HT-29 (cell line): Measurements from ENCODE around the gene EYA2. TPM values are rescaled to one million over a fixed set of nuclear protein-coding genes. Genes with fewer than 3 reads are reported as not detected.
"Not testable (repeated sequence)": the region's sequence is repeated elsewhere in the genome, so short reads cannot be mapped to it uniquely, and the experiment has no call there.

Experiments used
- DNase-seq: peaks from one replicate; pipeline ENCODE4 v3.0.0-alpha.2; 2015; ENCODE audit warnings: low spot score
- total RNA-seq: library from RNA; depleted of rRNA; stranded (reverse); fragments of >200 nt; shearing (Covaris generic); gene quantifications from 2 replicates; pipeline ENCODE4 v1.2.3, GENCODE V29; 2014; rRNA removed

EYA2 gene
- not detected in 2 replicates for total RNA-seq

DNA sequence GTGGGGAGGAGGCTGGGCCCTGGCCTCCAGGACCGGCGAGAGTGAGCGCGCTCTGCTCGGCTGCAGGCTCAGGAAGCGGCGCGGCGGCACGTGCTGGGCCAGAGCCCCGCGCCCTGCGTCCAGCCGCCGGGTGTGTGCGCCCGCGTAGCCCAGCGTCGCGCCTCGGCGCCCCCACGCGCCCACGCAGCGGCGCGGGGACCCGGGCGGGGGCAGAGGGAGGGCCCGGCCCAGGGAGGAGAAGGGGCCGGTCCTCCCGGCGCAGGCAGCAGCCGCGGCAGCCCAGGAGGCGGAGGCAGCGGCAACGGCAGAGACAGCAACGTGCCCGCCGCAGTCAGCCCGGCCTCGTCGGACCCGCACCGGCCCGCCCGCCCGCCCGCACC lies at the start of gene EYA2:
Gene EYA2 (plus strand): TSS at position 265 of the 380 bp plus-strand sequence. CDS start 95,168 bp downstream, outside the sequence.
- no peak for DNase-seq

DNA sequence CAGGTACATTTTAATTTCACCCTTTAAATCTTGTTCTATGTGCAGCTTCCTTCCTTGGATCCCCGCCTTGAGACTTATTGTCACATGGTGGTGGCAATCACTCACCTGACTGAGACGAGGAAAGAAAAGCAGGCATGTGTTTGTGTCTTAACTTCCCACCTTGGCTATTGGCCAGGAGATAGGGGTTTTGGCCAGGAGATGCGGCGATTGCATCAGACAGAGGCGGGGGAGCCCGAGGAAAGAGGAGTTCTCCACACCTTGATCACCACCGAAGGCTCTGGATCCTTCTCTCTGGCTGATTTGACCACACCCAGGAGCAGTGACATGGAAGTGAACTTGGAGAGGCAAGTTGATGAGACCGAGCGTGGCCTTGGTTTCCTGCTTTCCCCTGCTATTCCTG lies 49.7 kb upstream of the EYA2 start:
- no peak for DNase-seq

DNA sequence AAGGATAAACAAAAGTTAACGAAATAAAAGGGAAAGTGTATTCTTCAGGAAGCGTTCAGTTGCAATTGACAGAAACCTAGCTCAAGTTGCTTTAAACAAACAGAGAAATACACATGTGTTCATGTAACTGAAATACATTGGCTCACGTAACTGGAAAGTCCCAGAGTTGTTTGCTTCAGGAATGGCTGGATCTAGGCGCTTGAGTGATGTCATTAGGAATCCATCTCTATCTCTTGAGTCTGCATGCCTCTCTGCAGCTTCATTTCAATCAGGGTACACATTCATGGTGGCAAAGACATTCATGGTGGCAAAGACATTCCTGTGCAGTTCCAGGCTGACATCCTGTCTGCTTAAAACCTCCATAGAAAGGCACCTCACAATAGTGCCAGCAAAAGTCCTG lies 45.4 kb upstream of the EYA2 start:
- DNase-seq = no peak

DNA sequence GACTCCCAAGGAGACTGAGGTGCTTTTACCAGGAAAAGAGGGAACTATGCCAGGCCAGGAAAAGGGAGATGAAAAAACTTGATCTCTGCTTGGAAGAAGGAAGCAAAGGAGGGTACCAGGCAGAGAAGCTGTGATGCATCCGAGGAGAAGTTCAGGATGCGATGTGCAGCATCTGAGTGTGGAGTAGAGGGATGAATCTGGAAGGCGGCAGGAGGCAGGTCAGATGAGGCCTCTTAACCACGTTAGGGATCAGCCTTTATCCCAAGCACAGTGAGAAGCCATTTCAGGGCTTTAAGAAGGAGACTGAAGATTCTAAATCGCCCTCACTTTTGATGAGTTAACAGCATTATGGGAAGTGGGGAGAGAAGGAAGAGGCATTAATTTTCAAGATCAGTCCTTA lies 44.9 kb upstream of the EYA2 start:
- DNase-seq = no peak

GRCh38 chr20:46850416-46850815 lies 44.2 kb upstream of the EYA2 start:
- DNase-seq = no peak

- DNase-seq = no peak
Observed at GRCh38 chr20:46850896-46851295, 43.7 kb upstream of the EYA2 start.

DNA sequence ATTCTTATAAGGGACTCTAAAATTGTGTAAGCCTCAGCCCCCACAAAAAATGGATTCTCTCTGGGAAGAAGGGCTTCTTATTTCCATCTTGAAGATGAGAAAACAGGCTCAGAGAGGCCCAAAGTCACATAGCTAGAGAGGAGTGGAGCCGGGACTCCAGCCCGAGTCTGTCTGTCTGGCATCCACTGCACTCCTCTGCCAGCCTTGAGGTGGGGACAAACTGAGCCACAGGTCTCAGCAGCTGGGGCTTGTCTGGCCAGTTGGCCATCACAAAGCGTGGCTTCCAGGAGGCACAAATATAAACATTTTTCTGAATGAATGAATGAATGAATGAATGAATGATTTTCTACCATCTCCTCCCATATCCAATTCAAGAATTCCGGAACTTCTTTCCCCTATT lies 42.9 kb upstream of the EYA2 start:
- DNase-seq = no peak

DNA sequence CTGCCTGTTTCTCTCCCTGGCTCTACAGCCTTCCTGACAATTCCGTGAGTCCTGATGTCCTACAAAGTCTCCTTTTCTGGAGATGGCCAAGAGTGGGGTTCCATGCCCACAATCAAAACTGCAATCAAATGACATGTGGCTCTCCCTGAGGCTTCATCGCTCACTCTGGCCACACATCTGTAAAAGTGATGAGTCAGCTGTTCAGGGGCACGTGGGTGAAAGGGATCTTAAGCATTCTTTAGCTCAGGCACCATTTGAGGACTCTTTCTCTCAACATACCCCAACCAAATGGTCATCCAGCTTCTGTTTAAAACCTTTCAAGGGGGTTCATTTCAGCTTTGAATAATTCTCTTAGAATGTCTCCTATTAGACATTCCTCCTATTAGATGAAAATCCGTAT lies 42.3 kb upstream of the EYA2 start:
- DNase-seq = no peak

DNA sequence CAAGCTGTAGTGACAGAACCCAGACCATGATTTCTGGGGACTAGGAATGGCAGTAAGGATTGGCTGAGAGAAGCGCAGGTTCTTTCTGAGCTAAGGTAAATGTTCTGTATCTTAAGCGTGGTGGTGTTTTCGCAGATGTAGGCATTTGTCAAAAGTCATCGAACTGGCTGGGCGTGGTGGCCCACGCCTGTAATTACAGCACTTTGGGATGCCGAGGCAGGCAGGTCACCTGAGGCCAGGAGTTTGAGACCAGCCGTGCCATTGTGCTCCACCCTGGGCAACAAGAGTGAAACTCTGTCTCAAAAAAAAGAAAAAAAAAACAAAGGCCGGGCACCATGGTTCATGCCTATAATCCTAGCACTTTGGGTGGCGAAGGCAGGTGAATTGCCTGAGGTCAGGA lies 40.7 kb upstream of the EYA2 start:
- DNase-seq = no peak

- DNase-seq = no peak
Observed at GRCh38 chr20:46857061-46857831, 37.4 kb upstream of the EYA2 start.

DNA sequence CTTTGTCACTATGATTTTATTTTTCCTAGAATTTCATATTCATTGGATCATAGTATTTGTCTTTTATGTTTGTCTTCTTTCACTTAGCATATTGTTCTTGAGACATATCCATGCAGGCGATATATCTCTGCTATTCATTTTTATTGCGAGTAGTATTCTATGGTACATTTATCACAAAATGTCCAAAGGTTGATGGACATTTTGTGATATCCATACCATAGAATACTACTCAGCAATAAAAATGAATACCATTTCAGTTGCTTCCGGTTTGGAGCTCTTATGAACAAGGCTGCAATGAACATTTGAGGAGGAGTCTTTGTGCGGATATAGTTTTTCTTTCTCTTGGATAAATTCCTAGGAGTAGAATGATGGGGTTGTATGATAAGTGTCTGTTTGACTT lies 28.8 kb upstream of the EYA2 start:
- DNase-seq = no peak

DNA sequence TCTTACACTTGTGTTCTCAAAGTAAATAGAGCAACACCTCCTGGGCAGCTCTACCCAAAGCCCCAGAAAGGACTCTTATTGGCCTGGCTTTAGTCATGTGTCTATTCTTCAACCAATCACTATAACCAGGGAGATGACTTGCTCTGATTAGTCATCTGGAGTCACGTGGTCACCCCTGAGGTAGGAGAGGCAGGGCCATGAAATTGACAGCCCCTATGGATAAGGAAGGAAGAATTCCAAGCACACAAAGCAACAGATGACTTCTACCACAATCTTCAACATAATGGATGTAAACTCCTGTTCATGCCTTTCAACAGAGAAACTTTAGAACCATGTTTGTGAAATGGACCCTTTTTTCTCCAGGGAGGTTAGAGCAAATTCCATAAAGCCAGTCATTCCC lies 24.6 kb upstream of the EYA2 start:
- no peak for DNase-seq

GRCh38 chr20:46872328-46873211 lies 22.1 kb upstream of the EYA2 start:
- DNase-seq = no peak

DNA sequence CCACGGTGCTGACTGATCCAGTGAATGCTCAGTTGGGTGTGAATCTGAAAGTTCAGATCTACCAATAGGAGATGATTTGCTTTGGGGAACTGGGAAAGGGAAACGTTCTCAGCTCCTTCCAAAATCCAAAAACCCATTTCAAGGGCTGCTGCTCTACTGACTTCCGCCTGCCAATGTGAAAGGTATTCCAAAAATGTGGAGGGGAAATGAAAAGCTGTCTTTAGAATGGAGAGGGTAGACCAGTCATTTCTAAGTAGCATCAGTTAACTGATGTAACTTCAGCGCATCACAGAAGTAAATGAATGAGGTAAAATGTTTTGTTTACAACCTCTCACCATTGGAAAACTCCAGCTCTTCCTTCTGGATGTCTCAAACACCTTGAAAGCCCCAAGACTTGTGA lies 19.6 kb upstream of the EYA2 start:
- DNase-seq = no peak

- DNase-seq = no peak
Observed at GRCh38 chr20:46879386-46879785, 15.3 kb upstream of the EYA2 start.

DNA sequence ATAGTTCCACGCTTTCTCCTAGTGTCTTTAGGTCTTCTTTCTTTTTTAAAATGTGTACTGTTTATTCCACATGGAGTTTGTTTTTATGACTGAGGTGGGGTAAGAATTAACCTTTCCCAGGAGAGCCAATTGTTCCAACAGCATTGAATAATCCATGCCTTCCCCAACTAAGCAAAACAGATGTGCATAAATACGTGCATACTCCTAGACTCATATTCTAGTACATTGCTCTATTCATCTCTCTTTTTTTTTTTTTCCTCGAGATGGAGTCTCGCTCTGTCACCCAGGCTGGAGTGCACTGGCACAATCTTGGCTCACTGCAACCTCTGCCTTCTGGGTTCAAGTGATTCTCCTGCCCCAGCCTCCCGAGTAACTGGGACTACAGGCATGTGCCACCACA lies 14.7 kb upstream of the EYA2 start:
- DNase-seq = not testable (repeated sequence)

GRCh38 chr20:46883892-46884291 lies 10.8 kb upstream of the EYA2 start:
- no peak for DNase-seq

- DNase-seq = no peak
Observed at GRCh38 chr20:46890682-46891081, 4.0 kb upstream of the EYA2 start.

DNA sequence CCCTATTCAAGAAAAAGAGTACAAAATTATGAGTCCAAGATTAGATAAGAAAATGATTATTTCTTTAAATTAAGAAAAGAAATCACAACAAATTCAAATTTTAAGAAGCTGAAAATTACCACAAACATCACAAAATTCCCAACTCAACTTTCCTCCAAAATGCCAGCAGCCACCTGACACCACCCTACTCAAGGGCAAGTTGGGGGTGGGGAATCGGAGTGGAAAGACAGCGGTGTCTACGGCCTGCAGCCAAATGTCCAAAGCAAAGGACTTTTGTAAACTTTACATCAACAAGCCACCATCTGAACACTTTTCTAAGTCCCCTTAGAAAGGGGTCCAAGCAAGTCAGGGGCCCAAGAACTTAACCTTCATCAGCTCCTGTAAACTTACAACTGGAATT lies 1.6 kb upstream of the EYA2 start:
- no peak for DNase-seq

- no peak for DNase-seq
Observed at GRCh38 chr20:46893877-46894578, 615 bp upstream of the EYA2 start.

- DNase-seq = no peak
Observed at GRCh38 chr20:46894971-46895905, 595 bp downstream of the EYA2 start.
